NCI-H748 (cell line): ENCODE results near the gene USH1G.
"Not testable (repeated sequence)": the region's sequence is repeated elsewhere in the genome, so short reads cannot be mapped to it uniquely, and the experiment has no call there.

Experiments used
- DNase-seq: peaks from one replicate; lab custom pipeline; 2025; ENCODE audit not compliant: unreplicated experiment; lab: John Stamatoyannopoulos, UW

USH1G gene

DNA sequence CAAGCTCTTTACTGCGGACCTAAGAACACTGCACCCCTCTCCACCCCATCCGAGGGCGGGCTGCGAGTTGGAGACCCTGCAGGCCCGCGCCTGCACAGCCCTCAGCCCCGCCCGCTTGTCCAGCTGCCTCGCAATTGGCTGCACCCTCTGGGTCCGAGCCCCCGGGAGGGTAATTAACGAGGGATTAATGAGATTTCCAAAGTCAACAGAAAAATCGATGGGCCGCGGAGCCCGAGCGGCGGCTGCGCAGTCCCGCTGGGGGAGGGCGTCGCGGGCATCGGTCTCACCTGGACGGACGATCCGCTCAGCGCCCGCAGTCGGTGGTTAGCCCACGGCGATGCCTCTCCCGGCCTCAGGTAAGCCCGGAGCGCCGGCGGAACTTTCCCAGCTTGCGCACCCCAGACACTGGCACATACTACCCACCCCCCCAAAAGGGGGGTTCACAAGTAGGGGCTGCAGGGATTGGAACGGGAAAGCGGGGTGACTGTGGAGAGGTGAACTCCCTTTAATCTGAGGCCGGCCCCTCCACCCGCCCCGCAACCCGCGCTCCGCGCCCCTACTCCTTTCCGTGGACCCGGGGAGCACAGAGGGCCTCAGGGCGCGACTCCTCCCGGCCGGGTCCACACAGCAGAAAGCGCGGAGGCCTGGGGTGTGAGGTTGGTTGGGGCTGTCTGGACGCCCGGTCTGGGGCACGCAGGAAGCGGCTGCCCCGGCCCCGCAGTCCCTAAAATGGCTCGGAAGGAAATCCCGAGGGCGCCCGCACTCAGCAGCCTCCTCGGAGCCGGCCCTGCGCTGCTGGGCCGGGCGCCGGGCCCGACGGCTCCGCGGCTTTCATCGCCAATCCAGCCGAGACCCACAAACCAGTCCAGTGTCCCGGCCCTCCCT is 12.8 kb upstream of the USH1G start, which contains the start of gene OTOP3:
TSS of gene OTOP3 (plus strand) at position 314 of the 885 bp plus-strand sequence. CDS start at position 338, 24 bp downstream.
- DNase-seq: peak; percentile 68

DNA sequence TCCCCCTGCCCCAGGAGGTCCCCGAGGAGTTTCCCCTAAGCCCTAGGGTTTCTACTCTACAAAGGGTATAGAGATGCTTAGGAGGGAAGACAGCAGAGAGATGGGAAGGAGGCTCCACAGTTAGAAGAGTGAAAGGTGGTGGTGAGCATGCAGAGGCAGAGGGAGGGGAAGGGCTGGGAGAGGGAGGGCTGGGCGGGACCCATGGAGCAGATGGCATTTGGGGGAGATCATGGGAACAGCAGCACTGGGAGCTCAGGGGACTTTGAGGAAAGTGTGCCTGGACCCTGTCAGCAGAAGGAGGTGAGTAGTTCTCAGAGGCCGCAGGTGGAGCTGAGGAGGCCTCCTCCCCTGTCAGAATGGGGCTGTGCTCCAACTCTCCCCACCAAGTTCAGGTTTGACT is 12.0 kb upstream of the USH1G start:
- no peak for DNase-seq

DNA sequence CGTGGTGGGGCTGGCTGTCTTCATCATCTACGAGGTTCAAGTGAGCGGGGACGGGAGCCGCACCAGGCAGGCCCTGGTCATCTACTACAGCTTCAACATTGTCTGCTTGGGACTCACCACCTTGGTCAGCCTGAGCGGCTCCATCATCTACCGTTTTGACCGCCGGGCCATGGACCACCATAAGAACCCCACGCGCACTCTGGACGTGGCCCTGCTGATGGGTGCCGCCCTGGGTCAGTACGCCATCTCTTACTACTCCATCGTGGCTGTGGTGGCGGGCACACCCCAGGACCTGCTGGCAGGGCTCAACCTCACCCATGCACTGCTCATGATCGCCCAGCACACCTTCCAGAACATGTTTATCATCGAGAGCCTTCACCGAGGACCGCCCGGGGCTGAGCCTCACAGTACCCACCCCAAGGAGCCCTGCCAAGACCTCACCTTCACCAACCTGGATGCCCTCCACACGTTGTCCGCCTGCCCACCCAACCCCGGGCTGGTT is 7.5 kb upstream of the USH1G start:
- no peak for DNase-seq

DNA sequence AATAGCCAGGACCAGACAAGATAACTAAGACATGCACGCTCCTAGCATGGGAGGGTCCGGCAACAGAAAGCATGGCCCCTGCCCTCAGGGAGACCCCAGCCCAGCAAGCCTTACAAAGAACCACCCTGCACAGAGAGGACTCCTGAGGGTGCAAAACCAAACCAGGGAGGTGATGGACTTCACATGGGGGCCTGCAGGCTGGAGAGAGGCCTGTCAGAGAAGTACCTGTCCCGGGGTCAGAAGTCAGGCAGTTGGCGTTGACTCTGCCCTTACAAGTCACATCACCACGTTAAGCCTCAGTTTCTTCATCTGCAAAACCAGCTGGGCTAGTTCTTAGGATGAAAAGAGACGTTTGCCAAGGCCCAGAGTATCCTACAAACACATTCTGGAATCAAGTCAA is 5.7 kb upstream of the USH1G start:
- no peak for DNase-seq

DNA sequence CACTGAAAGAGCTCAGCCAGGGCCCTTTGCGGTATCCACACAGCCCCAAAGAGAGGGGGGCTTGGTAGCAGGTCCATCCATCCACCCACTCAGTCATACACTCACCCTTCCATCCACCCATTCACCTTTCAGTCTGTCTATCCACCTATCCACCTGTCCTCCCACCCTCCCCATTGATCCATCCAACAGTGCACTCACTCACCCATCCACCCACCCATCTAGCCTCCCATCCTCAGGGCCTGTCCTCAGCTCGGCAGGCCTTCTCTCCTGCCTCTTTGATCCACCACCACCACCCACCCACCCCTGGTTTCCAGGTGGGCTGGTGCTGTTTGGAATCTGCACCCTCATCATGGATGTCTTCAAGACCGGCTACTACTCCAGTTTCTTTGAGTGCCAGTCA is 2.2 kb upstream of the USH1G start:
- DNase-seq: no peak

DNA sequence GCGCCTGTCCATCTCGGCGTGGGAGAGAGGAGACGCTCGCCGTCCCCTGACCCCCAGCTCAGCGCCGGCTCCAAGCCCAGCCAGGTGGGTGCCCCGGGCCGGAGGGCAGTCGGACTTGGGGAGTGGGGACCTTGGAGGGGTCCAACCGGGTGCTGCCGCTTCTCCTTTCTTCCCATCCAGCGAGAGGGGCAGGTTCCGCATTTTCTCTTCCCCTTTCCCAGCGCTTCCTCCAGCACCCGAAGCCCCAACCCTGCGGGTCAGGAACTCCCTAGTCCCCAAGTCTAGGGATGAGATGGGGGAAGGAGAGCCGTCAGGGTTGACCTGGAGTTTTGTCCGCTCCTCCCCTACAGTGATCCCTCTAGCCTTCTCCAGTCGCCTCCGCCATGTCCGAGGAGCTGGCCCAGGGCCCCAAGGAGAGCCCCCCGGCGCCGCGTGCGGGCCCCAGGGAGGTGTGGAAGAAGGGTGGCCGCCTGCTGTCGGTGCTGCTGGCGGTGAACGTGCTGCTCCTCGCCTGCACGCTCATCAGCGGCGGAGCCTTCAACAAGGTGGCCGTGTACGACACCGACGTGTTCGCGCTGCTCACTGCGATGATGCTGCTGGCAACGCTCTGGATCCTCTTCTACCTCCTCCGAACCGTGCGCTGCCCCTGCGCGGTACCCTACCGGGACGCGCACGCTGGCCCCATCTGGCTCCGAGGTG is 1.3 kb upstream of the USH1G start, which contains the start of gene OTOP2:
TSS of gene OTOP2 (plus strand) at position 24 of the 699 bp plus-strand sequence. CDS start at position 384, 360 bp downstream.
- DNase-seq: peak; percentile 33

DNA sequence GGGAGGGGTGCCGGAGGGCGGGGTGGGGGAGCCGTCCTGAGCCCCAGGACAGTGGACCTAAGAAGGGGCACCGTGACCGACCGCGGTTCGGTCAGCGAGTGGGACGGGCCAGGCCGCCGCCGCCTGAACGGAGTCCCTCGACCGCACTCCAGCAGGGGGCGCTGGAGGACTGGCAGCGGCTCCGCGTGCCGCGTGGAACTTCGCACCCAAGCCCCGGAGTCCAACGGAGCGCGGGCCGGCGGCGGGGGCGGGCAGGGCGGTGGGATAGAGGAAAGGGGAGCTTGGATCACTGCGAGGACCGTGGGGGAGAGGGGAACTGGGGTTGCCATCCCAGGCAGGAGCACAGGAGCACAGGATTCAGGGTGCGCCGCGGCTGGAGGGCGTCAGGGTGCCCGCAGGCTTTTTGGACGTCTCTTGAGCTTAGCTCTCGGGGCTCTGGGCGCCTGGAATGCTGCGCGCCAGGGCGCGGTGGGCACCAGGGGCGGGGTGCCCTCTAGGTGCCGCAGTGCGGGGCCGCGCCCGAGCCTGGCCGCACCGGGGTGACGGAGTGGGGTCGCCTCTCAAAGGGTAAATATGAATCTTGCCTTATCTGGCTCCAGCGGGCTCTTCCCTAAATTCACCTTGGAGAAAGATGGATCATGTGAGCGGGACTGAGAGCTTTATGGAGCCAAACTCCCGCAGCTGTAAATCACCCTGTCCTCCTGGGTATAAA is 639 bp upstream of the USH1G start:
- DNase-seq: peak; percentile 45

DNA sequence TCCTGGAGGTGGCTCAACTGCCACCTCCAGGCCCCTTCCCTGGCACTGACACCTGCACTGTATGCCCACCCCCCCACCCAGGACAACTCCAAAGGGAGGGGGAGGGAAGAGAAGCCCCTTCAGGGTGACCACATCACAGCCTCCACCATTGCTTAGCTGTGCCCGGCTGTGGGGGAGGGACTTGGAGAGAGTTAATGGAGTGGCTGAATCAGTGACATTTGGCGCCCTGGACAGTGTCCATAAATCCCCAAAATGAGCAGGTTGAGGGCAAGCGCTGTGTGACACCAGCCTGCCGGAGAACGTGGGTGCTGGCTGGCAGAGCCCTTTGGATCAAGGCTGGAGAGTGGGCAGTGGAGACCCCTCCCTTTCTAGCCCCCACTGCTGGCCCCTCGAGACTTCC is 883 bp downstream of the USH1G start:
- DNase-seq: no peak

DNA sequence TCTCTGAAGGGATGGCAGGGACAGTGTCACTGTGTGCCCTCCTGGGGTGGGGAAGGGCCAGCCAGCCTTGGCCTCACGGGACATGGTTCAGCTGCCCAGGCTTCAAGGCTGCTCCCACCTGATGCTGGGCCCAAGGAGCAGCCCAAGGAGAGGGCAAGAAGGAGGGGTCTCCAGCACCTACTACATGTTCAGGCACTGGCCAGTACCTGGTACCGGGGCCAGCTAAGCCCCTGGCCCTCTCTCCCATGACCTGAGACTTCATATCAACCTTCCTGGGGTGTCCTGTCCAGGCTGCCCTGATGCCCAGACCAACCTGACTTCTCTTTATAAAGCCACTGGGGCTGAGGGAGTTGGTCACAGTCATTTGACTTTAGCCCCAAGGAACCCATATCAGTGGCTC is 1.3 kb downstream of the USH1G start:
- no peak for DNase-seq

DNA sequence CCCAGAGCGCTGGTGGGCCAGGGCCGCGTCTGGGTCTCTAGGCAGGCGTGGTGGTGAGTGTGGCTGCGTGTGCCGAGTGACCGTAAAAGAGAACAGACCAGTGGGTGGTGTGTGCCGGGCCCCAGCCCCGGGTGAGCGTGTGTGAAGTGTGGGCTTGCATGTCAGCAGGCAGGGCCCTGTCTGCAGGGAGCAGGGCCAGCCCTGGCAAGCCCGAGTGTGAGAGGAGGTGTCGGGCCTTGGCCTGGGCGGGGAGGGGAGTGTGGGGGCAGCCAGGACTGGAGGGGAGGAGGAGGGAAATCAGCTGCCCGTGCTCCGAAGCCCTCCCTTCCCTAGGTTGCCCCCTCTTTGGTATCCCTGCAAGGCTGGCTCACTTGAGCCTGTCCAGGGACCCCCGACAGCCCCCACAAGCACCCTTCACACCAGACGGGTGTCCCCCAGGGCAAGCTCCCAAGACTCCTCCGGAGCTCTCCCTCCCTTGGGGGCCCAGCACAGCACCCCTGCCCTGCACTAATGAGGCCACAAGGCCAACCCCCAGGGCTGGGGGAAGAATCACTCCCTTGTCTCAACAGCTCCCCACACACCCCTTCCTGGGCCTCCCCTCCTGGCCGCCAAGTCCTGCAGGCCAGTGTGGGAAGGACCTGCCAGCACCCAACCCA is 1.9 kb downstream of the USH1G start:
- DNase-seq: no peak

DNA sequence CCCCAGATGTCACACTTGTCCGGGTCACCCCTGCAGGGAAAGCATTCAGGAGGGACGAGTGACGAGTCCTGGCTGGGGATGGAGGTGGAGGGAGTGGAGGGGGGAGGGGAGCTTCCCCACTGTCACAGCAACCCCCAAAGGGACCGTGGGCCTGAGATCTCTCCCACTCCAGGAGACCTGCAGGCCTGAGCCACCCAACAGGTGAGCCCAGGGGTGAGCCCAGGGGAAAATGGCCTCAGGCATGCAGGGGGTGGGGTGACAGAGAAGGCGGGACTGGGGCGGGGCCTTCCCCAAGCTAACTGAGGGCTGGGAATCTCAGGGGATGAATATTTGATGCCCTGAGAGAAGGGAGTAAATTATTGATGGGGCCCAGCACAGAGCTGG is 2.4 kb downstream of the USH1G start:
- DNase-seq: no peak

DNA sequence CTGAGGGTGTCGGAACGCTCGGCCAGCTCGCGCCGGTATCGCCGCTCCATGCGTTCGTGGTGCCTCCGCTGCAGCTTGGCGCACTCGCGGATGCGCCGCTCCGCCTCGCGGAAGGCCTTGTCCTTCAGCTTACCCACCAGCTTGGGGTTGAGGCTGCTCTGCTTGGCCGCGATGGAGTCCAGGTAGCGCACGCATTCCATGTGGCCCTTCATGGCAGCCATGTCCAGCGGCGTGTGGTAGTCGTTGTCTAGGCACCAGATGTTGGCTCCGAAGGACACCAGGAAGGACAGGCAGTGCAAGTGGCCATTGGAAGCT is 2.8 kb downstream of the USH1G start:
- no peak for DNase-seq

DNA sequence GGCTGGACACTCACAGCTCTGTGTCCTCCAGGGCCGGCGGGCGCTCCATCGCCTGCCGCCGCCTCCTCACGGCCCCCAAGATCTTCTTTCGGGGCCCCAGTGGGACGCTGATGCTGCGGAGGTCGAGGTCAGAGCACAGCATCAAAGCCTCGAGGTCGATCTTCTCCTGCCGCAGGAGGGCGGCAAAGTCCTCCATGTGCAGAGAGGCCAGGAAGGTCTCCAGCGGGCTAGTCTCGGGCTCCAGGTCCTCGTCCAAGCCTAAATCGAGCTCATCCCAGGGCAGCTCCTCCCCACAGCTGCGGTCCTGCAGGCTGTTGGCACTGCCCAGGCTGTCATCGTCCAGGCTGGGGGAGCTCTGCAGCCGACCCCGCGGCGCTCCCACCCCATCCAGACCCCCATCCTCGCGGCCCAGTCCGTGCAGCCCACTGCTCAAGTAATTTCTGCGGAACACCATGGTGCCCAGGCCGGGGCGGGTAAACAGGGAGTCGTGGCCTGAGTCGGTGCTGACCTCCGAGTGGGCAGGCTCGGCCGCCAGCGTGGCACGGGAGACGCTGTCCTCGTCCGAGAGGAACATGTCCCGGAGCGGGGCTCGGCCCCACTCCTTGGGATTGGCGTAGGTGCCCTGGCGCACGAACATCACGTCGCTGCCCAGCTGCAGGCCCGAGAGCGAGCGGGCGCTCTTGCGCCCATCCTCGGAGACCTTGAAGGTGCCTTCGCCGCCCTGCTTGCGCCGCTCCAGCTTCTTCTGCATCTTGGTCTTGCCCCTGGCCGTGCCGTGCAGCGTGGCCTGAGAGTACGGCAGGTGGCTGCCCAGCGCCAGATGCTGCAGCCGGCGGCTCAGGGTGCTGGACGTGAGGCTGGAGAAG is 3.4 kb downstream of the USH1G start:
- DNase-seq: no peak

DNA sequence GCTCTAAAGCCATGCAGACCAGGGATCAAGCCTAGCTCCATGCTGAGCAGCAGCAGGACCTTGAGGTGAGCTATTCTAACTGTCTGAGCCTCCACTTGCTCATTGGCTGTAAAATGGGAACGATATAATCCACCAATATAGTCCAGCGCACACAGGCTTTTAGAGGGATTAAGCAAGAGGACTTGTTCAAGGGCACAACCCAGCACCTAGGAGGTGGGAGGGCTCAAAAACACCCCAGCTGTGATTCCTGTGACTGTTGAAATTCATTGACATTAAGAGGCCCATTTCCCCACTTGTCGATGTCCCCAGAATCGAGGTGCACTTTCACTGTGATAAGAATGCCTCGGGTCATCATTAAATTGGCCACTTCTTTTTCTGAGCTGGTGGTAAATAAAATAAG is 4.1 kb downstream of the USH1G start:
- no peak for DNase-seq

DNA sequence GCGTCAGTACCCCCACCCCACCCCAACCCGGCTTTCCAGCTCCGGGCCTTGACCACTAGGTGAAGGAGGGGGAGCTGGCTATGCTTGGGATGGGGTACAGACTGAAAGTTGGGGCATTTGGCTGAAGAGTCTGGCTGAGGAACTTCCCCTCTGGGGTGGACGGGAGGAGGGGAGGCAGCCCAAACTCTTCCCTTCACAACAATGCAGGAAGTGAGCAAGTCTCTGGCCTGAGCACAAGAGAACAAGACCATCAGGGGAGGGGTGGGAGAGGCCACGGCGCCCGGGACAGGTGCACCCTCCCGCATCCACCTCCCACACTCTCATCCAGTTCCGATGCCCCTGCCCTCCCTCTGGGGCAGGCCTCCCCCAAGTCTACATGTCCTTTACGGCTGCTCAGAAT is 5.6 kb downstream of the USH1G start:
- no peak for DNase-seq

DNA sequence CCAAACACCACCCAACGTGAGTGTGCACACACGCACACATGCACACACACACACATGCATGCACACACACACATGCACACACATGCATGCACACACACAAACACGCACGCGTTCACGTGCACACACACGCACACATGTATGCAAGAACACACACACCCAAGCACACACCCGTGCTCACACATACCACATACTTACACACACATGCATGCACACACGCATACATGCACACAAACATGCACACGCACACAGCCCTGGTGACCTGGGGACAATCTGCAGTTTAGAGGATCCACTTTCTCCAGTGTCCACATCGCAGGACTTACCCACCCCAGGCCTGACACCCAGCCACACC is 6.2 kb downstream of the USH1G start:
- no peak for DNase-seq

DNA sequence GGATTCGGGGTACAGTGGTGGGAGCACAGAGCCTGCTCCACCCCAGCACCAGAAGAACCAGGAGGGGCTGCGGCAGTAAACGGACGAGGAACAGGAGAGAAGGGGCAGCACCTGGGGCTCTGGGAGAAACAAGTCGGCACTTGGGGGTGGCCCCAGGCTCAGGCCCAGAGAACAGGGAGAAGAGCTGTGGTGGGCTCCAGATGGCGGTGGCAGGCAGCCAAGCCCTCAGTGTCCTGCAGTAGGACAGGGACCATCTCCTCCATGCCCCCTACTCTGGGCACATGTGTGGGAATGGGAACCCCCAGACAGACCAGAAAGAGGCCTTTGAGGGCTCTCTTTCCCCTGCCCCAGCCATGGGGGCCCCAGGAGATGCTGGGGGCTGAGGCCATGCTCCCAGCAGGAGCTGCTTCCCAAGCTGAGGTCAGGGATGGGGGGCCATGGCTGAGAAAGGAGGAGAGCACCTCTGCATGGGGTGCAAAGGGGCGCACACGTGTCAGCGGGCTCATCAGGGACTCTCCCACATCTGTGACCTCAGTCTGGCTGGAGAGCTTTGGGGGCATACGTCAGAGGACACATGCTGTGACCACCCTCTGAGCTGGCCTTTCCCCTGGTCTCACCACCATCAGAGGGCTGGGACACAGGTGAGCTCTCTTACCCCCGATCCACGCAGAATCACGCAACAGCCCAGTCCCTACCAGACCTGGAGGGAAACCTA is 6.8 kb downstream of the USH1G start:
- no peak for DNase-seq

DNA sequence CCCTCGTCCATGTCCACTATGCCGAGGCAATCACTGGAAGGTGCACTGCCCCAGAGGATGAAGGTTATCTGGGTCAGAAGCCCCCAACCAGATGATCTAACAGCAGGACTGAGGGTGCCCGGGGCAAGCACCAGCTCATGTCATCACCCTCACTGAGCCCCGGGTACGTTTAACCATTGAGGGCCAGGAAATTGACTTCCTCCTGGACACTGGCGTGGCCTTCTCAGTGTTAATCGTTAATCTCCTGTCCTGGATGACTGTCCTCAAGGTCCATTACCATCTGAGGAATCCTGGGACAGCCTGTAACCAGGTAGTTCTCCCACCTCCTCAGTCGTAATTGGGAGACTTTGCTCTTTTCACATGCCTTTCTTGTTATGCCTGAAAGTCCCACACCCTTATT is 11.6 kb downstream of the USH1G start:
- DNase-seq: not testable (repeated sequence)

DNA sequence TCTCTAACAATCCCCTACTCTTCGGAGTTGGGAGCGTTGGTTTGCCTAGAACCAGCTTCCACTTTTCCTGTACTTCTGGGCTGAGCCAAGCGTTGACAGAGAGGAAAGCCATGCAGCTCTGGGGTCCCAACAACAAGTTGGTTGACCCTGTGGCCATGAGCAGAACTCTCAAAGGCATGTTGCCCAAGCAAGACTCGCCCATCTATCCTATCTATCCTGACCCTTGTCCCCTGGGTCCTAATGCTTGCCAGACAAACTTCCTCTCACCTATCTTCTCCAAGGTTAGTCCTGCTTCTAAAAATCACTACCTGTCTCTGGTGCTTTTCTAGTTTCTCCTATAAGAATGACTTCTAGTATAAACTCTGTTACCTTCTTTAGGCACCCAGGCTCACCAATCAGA is 14.0 kb downstream of the USH1G start:
- DNase-seq: not testable (repeated sequence)

DNA sequence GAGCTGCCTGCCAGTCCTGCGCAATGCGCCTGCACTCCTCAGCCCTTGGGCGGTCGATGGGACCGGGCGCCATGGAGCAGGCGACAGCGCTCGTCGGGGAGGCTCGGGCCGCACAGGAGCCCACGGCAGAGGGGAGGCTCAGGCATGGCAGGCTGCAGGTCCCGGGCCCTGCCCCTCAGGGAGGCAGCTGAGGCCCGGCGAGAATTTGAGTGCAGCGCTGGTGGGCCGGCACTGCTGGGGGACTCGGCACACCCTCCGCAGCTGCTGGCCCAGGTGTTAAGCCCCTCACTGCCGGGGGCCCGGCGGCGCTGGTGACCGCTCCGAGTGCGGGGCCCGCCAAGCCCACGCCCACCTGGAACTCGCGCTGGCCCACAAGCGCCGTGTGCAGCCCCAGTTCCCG is 16.0 kb downstream of the USH1G start:
- DNase-seq: no peak
